22Rv1 (cell line): ENCODE results near the gene SPRN.

ENCODE experiments used
- ZFX ChIP-seq: fragments of 450-650 bp; IDR thresholded peaks from 2 replicates; pipeline ENCODE4 v1.6.1; 2017; ENCODE audit warnings: antibody characterized with exemption, borderline replicate concordance
- TF ChIP-seq, protein P1 (sequence below): fragments of 450-650 bp; IDR thresholded peaks from 2 replicates; pipeline ENCODE4 v1.5.1; 2017; ENCODE audit warnings: mild to moderate bottlenecking

DNA sequence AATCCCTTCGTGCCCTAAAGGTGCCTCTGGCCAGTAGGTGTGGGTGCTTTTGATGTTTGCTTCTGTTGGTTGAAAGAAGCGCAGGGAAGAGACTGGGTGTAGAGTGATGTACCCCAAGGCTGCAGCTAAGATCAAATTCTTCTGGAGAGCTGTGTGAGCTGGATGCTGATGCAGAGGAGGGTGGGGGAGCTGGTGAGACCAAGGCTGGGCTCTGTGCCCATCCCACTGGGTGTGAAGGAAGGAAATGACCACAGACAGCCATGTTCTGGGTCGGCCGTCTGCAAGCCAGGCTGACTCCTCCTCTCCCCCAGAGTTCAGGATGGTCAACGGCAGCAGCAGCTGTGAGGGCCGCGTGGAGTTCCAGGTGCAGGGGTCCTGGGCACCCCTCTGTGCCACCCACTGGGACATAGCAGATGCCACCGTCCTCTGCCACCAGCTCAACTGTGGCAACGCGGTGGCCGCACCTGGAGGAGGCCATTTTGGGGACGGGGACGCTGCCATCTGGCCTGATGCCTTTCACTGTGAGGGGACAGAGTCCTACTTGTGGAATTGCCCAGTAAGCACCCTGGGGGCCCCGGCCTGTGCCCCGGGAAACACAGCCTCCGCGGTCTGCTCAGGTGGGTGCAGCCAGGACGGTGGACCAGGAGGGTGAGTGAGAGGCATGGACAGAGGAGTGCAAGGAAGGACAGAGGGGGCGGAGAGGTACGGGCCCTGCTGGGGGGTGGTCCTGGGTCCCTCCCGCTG lies 34.5 kb upstream of the SPRN start:
- TF ChIP-seq, protein P1, sequence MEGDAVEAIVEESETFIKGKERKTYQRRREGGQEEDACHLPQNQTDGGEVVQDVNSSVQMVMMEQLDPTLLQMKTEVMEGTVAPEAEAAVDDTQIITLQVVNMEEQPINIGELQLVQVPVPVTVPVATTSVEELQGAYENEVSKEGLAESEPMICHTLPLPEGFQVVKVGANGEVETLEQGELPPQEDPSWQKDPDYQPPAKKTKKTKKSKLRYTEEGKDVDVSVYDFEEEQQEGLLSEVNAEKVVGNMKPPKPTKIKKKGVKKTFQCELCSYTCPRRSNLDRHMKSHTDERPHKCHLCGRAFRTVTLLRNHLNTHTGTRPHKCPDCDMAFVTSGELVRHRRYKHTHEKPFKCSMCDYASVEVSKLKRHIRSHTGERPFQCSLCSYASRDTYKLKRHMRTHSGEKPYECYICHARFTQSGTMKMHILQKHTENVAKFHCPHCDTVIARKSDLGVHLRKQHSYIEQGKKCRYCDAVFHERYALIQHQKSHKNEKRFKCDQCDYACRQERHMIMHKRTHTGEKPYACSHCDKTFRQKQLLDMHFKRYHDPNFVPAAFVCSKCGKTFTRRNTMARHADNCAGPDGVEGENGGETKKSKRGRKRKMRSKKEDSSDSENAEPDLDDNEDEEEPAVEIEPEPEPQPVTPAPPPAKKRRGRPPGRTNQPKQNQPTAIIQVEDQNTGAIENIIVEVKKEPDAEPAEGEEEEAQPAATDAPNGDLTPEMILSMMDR: no peak
- no peak for TF ChIP-seq ZFX
